HG03060 (cell line): ENCODE results near the gene CCDC12.

ENCODE experiments used
- ATAC-seq: cut with Tn5 transposase; IDR thresholded peaks from one replicate; pipeline ENCODE4 v1.9.1; 2021; ENCODE audit warnings: low read depth, moderate number of reproducible peaks; ENCODE audit not compliant: unreplicated experiment

CCDC12 gene

DNA sequence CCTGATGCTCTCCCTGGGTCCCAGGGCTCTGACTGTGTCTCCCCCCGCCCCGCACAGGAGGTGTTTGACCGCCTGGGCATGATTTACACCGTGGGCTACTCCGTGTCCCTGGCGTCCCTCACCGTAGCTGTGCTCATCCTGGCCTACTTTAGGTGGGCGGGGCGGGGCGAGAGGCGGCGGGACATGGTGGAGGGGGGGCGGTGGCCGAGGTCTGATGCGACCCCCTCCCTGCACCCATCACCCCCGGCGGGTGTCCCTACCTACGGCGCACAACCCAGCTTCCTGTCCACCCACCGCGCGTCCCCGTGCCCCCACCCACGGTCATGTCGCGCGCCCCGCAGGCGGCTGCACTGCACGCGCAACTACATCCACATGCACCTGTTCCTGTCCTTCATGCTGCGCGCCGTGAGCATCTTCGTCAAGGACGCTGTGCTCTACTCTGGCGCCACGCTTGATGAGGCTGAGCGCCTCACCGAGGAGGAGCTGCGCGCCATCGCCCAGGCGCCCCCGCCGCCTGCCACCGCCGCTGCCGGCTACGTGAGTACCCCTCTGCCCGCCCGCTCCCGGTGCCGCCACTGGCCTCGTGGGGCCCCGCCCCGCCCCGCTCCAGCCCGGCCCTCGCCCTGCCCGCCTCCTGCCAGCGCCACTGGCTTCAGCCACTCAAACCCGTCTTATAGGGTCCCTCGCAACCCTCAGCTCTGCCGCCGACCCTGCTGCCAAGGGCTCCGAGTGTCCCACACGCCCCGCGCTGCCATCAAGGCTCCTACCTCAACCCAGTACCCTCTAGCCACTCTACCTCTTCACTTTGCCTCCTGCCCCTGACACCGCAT lies 78.0 kb downstream of the CCDC12 start:
- ATAC-seq: no peak

DNA sequence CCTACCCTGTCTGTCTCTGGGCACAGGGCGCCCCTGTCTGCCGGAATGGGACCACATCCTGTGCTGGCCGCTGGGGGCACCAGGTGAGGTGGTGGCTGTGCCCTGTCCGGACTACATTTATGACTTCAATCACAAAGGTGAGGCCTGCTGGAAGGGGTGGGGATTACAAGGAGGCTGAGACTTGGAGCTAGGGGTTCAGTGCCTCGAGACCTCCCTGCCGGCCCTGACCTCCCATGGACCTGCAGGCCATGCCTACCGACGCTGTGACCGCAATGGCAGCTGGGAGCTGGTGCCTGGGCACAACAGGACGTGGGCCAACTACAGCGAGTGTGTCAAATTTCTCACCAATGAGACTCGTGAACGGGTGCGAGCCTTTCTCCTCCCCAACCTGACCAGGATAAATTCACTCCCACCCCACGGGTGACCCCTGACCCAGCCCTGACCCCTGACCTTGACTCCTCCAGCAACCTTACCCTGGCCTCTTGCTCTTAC lies 78.7 kb downstream of the CCDC12 start:
- ATAC-seq: no peak

DNA sequence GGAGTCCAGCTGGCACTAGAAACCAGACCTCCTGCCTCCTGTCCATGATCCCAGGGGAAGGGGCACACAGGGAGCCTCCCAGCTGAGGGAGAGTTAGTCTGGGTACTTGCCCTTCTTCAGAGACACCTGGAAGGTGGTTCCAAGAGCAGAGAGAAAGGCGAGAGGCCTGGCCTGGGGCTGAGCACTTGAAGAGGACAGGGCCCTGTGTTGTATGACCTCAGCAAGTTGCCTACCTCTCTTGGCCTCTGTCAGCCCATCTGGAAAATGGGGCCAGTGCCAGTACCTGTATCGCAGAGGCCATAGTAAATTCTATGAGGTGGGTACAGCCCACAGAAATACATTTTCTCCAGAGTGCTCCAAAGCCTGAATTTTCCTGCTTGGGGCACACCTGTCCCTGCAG lies 79.5 kb downstream of the CCDC12 start:
- ATAC-seq: no peak

DNA sequence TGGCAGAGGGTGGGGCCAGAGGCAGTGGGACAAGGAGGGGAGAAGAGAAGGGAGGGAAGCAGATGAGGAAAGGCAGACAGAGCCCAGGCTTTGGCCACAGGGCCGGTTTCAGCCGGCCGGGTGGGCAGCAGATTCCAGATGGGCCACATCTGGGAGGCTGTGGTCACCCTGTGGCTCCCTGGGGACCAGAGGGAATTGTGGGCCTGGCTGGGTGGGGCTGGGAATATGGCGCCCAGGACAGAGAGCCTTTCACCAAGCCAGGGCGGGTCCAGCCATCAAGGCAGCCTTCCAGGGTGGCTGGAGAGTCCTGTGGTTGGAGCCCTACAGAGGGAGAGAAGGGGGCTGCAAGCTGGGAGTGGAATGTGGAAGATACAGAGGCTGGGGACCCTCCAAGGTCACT lies 80.2 kb downstream of the CCDC12 start:
- ATAC-seq: no peak

DNA sequence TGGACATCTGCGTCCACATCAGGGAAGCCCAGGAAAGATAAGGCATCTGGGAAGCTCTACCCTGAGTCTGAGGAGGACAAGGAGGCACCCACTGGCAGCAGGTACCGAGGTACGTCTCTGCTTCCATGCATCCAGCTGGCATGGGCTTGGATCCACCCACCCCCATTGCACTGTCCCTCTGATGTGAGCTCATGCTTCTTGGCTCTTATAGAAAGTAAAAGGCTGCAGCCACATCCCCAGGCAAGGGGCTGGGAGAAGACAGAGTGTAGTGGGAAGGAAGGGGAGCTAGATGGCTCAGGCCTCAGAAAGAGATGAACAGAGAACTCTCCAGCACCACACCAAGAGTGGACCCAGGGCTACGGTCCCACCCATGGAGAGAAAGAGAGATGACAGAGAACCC lies 80.8 kb downstream of the CCDC12 start:
- no peak for ATAC-seq

DNA sequence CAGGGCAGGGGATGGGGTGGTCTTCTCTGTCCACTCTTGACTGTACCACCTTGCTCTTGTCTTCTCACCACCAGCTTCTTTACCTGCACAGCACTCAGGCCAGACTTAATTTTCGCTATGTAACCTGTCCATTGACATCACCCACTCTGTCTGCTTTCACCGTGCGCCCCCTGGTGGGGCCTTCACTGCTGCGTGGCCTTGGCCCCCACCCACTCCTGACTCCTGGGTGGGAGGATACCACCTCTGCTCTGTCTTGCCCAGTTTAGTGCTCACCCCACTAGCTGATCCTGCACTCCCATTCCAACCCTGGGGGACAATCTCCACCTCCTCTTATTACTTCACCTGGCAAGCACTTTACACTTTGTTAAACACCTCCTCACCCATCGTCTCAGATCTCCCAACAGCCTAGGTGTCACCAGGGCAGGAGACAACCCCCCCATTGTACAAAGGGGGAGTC lies 81.3 kb downstream of the CCDC12 start:
- ATAC-seq: no peak

DNA sequence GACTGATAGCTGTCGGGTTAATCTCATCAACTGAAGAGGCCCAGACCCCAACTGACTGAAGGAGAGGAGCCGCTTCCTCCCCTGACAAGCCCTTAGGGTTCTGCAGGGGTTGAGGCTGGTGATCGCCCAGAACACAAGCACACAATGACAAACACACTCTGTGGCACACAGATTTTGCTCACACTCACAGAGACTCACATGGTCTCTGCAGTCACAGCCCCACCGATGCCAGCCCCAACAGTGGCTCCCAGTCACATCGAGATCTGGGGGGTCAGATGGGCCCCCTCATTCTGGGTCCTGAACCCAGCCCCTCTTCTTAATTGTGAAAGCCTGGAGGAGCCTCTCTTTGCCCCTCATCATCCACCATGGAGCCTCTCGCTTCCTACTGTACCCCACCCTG lies 82.3 kb downstream of the CCDC12 start:
- no peak for ATAC-seq

DNA sequence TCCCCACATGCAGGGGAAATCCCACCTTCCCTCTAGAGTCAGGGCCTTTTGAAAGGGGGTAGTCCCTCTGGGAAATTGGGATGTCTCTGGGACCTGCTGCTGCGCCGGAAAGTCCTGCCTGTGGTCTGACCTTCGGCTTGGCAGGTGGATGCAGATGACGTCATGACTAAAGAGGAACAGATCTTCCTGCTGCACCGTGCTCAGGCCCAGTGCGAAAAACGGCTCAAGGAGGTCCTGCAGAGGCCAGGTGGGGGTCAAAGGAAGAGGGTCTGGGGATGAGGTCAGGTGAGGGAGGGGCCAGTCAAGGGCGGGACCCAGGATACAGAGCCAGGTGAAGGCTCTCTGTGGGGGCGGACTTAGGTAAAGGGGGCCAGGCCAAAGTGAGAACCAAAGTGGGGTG lies 82.8 kb downstream of the CCDC12 start:
- no peak for ATAC-seq

DNA sequence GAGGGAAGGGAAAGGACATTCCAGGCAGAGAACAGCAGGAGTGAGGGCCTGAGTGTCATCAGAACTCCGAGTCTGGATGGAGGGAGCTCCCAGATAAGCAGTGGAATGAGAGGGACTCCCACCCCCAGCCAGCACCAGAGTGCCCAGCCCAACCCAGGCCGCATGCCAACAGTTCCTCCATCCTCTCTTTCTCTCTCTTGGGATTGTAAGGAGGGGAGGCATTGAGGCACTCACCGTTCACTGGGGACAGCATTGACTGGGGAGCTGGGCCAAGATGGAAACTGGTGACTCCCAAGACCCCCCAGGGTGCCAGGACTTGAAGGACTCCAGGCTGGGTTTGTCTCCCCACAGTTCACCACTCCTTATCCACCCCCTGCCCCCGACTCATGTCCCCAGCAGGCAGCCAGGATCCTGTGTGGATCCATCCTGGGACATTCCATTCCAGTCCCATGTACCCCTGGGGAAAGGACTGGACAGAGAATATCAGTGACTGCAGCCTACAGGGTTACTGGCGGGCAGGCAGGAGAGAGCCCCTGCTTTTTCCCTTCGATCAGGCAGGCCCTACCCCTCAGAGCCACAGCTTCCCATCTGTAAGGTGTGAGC lies 83.3 kb downstream of the CCDC12 start:
- no peak for ATAC-seq

DNA sequence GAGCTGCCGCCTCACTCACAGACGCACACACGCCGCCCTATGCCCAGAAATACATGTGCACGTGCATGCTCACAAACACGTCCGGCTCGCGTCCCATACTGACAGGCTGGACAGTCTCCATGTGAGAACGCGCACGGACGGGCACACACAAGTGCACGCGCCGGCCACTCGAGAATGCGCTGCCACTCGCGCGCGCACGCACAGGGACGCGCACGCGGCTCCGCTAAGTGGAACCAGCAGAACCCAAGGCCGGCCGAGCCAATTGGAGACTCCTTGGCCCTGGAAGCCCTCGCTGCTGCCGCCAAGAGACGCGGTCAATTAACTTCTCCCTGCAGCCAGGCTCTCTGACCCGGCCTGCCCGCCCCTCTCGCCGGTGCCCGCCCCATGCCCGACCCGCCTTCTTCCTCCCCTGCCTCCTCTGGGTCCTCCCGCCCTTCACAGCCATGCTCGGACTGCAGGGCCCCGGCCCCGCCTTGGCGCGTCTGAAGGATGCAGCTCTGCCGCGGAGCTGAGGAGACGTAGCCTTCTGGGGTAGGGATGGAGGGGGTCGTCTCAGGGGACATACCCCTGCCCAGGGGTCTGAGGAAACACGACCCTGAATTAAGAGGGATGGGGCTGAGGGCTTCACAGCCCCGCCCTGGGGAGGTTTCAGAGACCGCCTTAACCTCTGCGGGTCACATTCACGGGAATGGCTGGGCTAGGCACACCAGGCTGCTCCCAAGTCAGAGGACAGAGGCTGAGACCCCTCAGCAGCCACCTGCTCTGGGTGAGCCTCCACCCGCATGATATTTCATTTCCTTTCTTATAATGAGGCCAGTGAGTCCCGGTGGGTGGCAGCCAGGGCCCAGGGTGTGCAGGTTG lies 84.0 kb downstream of the CCDC12 start:
- ATAC-seq: no peak

DNA sequence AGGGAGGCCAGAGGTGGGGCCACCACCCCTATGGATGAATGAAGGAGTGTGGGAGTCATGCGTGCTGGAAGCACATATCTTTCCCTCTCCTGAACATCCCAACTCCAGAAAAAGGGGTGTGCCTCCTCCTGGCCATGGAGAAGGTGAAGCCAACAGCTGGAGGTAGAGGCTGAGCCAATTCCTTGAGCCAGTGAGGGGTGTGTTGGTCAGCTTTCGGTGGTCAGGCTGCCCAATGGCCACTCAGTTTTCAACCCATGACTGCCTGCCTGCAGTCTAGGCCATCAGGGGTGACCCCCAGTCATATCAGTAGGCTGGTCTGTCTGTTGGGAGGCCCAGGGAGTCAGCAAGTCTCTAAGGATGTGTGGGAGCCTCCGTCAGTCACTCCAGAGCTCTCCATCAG lies 85.4 kb downstream of the CCDC12 start:
- ATAC-seq: no peak

DNA sequence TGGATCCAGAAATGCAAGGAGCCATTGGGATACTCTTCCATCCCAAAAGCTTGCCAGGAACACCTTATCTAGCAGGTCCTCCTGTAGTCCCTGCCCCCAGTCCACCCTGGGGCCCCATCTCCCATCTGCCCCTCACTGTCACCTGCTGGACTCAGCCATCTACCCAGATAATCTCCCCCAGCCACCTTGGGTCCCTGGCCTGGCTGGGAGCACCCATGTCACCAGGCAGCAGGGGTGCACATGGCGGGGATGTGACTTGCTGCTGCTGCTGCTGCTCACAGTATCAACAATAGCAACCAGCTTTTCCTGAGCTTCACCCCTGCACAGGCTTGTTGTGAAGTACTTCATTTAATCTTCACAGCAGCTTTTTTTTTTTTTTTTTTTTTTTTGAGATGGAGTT lies 86.4 kb downstream of the CCDC12 start:
- ATAC-seq: no peak

DNA sequence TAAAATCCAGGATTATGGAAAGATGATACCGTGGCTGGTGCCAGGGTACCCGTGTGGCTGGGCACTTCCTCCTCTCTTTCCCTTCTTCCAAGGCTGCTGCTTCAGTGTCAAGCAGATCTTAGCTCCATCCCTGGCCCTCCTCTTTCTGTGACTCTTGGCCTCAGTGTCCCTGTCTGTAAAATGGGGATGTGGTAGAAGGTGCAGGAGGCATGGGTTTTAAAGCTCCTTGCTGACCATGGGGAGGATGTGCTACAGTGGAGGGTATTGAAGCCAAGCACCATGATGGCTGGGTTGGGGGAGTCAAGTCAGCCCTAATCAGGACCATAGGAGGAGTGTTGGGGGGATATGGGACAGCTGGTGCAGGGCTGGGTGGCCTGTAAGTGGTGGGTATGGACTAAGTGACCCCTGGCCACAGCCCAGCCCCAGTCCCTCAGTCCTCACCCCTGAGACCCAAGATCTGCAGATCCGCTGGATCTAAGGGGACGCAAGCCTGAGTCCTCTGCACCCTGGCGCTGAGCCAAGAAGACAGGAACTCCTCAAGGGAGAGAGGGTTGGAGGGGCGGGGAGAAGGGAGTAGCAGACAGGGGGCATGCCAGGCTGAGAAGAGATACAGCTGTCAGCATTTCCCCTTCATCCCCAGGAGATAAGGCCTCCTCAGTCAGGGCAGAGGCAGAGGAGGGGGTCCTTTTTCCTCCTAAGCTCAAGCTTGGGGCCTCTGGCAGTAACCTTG lies 87.0 kb downstream of the CCDC12 start:
- no peak for ATAC-seq

DNA sequence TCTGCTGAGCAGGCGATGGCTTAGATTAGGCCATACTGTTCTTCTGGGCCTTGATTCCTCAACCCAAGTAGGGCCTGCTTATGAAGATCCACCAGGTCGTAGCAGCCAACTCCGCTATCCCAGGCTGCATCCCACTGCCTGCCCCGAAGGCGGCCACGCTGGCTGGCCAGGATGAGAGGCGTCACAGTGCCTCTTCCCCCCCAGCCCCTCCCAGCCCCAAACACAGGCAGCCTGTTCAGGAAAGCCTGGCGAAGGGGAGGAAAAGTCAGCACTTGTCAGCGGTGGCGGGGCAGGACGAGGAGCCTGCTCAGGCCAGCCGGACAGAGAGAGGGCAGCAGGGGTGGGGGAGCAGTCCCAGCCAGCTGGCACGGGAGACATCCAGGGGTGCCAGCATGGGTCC lies 87.8 kb downstream of the CCDC12 start:
- no peak for ATAC-seq

DNA sequence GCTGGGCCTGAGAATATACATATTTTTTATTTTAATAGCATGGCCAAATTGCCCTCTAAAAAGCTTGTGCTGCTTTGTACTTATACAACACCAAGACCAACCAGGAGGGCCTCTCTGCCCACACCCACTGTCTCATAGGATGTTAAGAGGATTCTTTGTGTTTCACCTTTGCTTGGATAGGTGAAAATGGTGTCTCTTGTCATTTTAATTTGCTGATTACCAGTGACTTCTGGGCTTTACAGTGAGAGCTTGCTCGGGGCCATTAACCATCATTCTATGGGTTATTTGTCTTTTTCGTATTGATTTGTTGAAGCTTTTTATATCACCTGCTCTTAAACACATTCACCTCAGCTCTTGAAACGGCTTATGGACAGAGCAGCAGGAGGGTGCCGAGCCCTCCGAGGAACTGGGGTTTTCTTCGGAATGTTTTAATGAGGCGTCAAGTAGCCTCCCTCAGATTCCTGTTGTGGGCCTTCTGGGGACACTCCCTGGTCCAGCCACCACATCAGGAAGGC lies 88.5 kb downstream of the CCDC12 start:
- ATAC-seq: no peak

DNA sequence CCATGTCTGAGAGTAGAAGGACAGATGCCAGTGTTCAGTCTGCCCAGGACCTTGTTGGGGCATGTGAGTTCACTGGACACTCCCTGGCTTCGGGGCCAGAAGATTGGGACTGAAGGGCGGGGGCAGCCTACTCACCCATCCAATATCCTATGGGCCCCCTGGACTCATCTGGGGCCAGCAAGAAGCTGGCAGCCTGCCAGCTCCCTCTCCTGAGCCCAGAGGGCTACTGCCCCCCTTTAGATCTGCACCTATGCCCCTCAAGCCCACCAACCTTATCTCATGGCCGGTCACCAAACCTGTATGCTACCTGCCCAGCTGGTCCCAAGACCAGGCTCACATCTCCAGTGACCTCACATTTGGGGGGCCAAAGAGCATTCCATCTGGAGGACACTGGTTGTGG lies 90.9 kb downstream of the CCDC12 start:
- ATAC-seq: no peak

DNA sequence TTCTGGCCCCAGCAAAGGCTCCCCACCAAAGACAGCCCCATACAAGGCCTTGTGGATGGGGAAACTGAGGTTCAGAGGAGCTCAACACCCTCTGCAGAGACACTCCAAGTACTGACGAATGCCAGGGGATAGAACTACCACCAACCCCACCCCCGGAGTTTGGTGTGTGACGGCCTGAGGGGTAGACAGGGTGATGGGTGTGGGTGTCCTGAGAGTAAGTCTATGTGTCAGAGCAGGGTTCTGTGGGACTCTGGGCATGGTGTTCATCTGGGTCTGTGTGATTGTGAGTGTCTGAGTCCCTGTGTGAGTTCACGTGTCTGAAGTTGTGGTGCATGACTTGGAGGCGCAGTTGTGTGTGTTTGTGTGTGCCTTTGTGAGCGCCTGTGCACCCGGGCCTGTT lies 91.6 kb downstream of the CCDC12 start:
- no peak for ATAC-seq

DNA sequence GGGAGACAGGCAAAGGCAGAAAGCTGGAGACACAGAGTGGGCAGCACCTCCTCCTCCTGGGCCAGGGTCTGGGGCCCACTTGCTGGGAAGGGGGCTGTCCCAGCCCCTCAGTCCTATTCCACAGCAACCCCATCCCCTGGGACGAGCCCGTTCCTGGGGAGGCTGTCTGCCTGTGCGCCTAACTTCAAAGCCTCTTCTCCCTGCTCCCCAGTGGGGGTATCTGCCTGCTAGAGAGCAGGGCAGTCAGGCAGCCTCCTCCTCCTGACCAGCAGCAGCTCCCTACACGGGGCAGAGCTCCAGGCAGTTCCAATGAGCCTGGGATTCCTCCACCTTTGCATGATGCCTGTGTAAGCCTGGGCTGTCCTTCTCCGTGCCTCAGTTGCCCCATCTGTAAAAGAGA lies 92.1 kb downstream of the CCDC12 start:
- ATAC-seq: no peak

DNA sequence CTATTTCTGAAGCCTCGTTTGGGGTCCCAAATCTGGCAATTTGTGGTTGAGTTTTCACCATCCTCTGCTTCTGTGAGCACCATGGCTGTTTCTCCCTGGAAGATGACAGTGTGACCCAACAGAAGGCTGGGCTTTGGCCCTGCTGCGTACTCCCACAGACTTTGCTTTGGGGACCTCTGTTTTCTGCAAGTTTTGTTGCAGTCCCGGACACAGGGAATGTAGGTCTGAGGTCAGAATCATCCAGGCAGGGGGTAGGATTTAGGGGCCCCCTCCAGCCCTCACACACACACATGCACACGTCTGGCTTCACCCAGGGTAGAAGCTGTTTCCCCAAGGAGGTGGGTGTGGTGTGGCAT lies 92.7 kb downstream of the CCDC12 start:
- ATAC-seq: no peak

DNA sequence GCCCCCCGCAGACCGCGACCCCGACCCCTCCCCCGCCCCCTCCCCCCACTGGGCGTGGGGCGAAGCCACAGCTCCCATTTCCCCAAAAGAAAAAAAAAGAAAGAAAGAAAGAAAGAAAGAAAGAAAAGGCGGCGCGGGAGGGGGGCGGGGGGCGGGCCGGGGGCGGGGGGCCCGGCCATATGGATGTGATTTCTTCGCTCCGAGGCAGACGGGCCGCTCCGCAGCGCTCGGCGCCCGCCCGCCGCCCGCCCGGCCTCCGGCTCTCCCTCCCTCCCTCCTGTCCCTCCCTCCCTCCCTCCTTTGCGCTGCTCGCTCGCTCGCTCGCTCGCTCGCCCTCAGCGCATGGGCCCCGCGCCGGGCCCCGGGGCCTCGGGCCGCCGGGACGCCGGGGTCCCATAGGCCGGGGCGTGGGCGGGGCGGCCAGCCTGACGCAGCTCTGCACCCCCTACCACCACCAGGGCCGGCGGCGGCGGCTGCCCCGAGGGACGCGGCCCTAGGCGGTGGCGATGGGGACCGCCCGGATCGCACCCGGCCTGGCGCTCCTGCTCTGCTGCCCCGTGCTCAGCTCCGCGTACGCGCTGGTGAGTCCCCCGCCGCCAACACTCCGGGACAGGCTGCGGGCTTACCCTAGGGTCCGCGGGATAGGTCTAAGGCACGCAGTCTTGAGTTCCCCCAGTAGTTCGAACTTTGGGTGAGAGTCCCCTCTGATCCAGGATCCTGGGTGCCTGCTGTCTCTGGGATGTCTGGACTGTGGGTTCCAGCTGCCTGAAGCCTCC lies 93.3 kb downstream of the CCDC12 start:
- ATAC-seq: no peak
